Retinal pigment epithelial cell (primary cell): Measurements from ENCODE around the gene LRRC58.
A peak's percentile ranks its signal among the peaks of the same experiment; 100 is the strongest.

Source experiments
- DNase-seq: peaks from one replicate; pipeline ENCODE4 v3.0.0-alpha.2; 2010; ENCODE audit warnings: low read depth
- H3K4me3 ChIP-seq: 2 replicates; pipeline ENCODE4 v1.5.1; 2011; ENCODE audit warnings: mild to moderate bottlenecking, low read length, control low read depth, moderate library complexity
- CTCF ChIP-seq: conservative IDR thresholded peaks from 2 replicates; pipeline ENCODE4 v1.5.1; 2011; ENCODE audit warnings: low read depth, low read length, control low read depth, inconsistent platforms

Gene LRRC58

GRCh38 chr3:120280566-120280965 lies 68.6 kb downstream of the LRRC58 start:
- no peak for DNase-seq
- TF ChIP-seq CTCF, result no peak
- no peak overlapping the region for H3K4me3 ChIP-seq

- TF ChIP-seq CTCF, result no peak
- no peak overlapping the region for H3K4me3 ChIP-seq
- DNase-seq, result no peak
These were observed 69.1 kb downstream of the LRRC58 start for GRCh38 chr3:120280026-120280425.

GRCh38 chr3:120276767-120277166 lies 72.4 kb downstream of the LRRC58 start:
- TF ChIP-seq CTCF, result no peak
- no peak for DNase-seq
- no peak overlapping the region for H3K4me3 ChIP-seq

GRCh38 chr3:120275618-120276017 lies 73.5 kb downstream of the LRRC58 start:
- no peak for DNase-seq
- no peak for TF ChIP-seq CTCF
- H3K4me3 ChIP-seq, result no peak overlapping the region

- no peak overlapping the region for H3K4me3 ChIP-seq
- TF ChIP-seq CTCF, result no peak
- DNase-seq, result peak; percentile 16
These were observed 74.4 kb downstream of the LRRC58 start for GRCh38 chr3:120274739-120275167.
